NCI-H1048 (cell line): ENCODE data around the gene RASA2.

ENCODE experiments used
- DNase-seq: peaks from one replicate; lab custom pipeline; 2025; lab: John Stamatoyannopoulos, UW

Gene RASA2

GRCh38 chr3:141537856-141538255, 51.0 kb downstream of the RASA2 start:
- no peak for DNase-seq

DNA sequence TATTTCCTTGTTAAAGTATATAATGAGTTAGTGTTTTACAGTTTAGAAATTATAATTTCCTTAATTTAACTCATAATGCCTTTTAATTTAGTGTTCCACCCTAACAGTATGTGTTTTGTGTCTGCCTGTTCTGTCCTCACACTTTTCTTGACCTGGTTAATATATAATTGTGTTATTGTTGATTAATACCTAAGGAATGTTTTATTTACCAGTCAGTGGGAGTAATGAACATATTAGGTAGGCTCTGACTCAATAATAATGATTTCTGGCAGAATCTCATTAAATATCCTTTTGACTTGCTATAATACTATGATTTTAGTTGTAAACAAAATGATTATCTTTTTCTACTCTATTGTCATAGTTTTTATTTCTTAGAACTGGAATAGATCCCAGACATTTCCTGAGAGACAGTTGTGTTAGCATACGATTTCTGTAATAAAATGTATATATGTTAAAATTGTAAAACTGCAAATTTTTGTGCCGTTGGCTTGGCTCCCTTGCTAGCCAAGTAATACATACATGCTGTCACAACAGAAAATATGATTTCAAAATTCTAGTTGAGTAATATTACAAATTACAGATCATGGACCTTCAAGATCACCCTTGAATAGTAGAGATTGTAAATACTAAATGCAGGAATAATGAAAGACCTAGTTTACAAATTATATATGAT, 51.9 kb downstream of the RASA2 start:
- DNase-seq = no peak

- no peak for DNase-seq
Measured at GRCh38 chr3:141539431-141540187, 52.8 kb downstream of the RASA2 start.

DNA sequence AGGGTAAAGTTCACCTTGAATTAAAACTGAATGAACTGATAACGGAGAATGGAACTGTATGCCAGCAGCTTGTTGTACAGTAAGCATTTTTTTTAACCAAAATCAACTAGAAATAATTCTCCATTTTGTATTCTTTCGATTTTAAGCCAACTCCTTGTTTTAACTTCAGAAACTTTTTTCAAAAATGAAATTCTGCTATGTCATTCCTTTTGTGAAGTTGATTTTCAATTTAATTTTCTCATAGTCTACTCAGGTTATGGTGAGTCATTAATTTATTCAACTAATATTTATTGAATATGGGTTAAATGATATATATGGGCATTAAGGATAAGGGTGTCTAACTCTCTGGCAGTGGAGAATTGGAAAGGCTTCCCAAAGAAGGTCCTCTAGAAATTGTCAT, 53.7 kb downstream of the RASA2 start:
- no peak for DNase-seq

GRCh38 chr3:141542202-141542969, 55.6 kb downstream of the RASA2 start:
- no peak for DNase-seq

- no peak for DNase-seq
Measured at GRCh38 chr3:141542989-141543388, 56.2 kb downstream of the RASA2 start.

- DNase-seq = no peak
Measured at GRCh38 chr3:141544697-141545096, 57.9 kb downstream of the RASA2 start.

- no peak for DNase-seq
Measured at GRCh38 chr3:141546081-141546480, 59.3 kb downstream of the RASA2 start.

- DNase-seq = no peak
Measured at GRCh38 chr3:141546586-141546985, 59.8 kb downstream of the RASA2 start.

DNA sequence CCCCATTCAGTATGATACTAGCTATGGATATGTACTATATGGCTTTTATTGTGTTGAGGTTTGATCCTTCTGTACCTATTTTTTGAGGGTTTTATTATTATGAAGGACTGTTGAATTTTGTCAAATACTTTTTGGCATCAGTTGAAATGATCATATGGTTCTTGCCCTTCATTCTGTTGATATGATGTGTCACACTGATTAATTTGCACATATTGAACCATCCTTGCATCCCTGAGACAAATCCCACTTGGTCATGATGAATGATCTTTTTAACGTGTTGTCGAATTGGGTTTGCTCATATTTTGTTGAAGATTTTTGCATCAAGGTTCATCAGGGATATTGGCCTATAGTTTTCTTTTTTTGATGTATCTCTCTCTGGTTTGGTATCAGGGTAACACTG, 61.0 kb downstream of the RASA2 start:
- DNase-seq = no peak

DNA sequence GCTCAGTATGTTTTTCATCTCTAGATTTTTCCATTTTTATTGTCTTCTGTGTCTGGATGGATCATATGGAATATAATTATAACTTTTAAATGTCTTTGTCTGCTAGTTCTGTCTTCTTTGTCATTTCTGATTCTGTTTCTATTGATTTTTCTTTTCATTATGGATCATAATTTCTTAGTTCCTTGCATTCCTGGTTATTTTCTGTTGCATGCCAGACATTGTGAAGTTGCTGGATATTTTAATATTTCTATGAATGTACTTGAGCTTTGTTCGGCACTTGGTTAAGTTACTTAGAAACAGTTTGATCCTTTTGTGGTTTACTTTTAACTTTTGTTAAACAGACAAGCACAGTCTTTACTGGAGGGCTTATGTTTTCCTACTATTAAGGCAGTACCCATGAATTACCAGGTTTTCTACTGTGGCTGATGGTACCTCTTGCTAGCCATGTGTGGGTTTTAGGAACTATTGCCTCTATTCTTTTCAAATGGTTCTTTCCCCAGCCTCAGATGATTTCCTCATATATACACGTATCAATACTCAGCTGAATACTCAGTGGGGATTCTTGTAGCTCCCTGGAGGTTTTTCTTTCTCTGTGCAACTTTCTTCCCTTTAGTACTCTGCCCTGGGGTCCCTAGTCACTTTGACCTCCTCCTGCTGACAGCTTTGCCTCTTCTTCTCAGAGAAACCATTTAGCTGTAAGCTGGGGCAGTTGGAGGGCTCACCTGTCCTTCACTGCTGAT, 64.3 kb downstream of the RASA2 start:
- no peak for DNase-seq

DNA sequence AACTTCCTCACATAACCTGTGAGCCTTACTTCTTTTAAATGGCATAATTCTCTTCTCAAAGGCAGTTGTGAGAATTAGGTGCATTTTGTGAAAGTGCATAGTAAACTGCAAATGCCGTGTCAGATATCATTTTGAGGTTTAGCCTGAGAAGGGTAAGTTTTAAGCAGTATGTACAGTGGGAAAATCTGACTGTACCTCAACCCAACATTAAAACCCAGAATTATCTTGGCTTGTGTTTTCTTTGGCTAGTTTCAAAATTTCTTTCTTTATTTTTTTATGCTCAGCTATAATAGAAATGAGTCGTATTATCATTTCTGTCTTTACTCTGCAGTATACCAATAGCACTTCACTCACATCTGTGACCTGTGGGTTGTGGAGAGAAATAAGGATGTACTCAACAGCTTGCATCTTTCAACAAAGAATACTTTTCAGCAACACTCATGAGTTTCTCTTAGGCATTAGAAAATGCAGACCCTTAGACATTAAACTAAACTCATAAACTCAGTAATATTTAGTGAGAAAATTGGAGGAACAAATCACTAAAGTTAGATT, 65.7 kb downstream of the RASA2 start:
- DNase-seq = no peak

DNA sequence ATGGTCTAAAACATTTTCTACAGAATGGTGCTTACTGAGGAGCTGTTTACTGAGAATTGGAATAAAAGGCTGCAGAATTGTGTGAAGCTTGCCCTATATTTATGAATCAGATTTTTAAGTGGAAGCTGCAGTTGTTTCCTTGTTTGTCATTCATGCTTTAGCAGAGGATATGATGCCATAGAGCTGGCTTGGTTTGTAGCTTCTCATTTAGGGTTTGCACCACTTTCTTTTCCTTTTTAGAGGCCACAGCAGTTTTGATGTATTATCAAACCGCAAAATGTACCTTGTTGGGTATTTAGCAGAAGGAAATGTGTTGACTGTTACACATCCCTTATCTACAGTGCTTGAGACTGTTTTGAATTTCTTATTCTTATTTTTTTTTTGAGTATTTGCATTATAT, 66.2 kb downstream of the RASA2 start:
- no peak for DNase-seq

DNA sequence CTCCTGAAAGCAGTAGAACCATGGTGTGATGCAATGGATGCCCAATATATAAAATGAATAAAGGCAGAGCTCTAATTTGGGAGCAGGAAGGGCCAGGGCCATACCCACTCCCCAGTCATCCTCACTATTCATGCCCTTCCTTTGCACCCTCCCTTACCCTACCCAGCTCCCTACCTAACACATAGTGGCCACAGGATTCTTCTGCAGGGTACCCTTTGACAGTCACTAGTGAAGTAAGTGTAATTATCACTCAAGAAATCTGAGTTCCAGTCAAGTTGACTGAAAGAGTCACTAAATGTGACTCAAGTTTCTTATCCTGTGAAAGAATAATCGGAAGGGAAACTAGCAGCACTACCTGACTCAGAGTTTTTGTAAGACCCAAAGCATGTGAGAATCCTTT, 69.2 kb downstream of the RASA2 start:
- DNase-seq = no peak

DNA sequence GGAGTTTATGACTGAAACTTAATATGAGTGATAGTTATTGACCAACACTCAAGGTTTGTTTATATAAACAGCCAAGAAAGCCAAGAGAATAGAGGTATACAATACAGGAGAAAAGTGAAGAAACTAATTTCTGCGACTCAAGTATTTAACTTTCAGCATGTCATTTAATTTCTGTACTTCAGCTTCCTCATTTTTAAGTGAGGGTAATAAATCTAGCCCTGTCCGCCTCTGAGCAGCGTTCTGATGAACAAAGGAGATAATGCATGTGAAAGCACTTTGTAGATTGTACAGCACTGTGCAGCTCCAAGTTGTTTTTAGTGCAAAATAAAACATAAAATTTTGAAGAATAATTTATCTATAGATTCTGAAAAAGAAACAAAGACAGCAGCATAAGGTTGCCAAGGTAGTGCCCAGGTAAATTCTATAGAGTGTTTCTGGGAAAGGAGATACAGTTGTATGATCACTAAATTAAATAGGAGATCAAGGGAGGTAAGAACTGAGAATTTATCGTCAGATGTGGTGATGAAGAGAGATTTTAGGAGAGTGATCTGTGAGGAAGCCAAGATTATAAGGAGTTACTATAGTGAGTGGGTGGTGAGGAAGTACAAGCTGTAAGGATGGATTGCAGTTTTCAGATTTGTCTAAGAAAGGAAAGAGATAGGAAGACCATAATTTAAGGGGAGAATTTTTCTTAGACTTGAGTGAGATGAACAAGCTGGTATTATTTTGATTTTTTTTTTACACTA, 71.3 kb downstream of the RASA2 start:
- no peak for DNase-seq

GRCh38 chr3:141561426-141562034, 74.7 kb downstream of the RASA2 start:
- DNase-seq = peak; percentile 23

DNA sequence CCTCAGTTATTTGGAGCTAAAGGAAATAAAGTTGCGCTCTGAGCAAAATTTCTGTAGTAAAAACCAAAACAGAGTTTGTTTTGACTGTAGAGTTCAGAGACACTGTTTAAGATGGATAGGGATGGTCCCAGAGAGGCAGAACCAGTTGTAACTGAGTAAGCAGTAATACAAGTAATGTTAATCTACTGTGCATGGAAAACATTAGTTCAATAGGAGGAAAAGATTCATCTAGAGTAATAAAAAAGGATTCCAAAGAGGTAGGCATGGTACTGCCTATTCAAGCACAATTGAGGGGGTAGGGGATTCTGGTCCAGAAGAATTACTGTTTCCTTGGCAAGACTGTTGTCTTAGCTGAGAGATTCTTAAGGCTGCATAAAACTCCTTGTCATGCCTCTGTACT, 77.4 kb downstream of the RASA2 start:
- DNase-seq = no peak

GRCh38 chr3:141570068-141570467, 83.2 kb downstream of the RASA2 start:
- DNase-seq = no peak

GRCh38 chr3:141575879-141576743, 89.3 kb downstream of the RASA2 start:
- DNase-seq = no peak

DNA sequence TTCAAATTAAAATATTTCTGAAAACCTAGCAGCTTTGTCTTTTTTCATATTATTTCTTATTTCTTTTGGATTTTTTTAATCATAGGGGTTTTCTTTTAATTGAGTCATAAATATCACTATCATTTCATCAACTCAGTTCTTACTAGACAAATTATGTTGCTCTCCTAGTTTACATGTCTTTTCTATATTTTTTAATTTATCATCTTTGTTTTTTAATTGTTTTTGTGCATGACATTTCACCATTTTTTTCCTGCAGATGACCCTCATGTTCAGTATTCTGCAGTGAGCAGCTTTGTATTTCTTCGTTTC, 89.9 kb downstream of the RASA2 start:
- DNase-seq = no peak
